ENCODE measurements around the gene CHP1.
"Not testable (repeated sequence)": the region's sequence is repeated elsewhere in the genome, so short reads cannot be mapped to it uniquely, and the experiment has no call there.

Gene CHP1

DNA sequence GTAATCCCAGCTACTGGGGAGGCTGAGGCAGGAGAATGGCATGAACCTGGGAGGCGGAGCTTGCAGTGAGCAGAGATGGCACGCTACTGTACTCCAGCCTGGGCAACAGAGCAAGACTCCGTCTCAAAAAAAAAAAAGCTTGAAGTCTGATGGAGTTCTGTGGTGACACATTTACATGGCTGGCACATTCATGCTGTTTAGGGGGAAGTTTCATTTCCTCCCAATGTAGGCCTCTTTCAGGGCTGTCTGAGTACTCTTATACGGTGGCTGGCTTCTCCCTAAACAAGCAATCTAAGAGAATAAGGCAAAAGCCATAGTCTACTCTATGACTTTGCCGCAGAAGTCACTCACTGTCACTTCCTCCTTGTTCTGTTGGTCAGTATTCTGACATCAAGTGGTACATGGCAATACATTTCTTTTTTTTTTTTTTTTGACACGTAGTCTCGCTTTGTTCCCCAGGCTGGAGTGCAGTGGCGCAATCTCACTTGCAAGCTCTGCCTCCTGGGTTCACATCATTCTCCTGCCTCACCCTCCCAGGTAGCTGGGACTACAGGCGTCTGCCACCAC is 60.1 kb downstream of the CHP1 start:
- H3K4me3 ChIP-seq (ENCODE audit: low read depth, low read length) = no peak overlapping the region
- no peak for DNase-seq (ENCODE audit: low read depth)

DNA sequence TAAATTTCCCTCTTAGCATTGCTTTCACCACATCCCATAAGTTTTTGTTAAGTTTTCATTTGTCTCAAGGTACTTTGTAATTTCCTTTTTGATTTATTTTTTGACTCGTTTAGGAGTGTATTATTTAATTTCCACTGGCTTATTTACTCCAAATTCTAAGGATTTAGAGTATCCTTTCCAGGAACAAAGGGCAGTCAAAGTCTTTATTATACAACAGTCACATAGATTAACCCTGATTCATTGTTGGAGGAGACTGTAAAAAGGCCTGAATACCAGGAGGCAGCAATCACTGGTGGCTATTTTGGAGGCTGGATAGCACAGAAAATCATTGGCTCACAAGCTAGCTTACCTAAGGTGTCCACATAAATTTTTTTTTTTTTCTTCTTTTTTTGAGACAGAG is 61.5 kb downstream of the CHP1 start:
- H3K4me3 ChIP-seq (ENCODE audit: low read depth, low read length) = no peak overlapping the region
- TF ChIP-seq, protein P1, sequence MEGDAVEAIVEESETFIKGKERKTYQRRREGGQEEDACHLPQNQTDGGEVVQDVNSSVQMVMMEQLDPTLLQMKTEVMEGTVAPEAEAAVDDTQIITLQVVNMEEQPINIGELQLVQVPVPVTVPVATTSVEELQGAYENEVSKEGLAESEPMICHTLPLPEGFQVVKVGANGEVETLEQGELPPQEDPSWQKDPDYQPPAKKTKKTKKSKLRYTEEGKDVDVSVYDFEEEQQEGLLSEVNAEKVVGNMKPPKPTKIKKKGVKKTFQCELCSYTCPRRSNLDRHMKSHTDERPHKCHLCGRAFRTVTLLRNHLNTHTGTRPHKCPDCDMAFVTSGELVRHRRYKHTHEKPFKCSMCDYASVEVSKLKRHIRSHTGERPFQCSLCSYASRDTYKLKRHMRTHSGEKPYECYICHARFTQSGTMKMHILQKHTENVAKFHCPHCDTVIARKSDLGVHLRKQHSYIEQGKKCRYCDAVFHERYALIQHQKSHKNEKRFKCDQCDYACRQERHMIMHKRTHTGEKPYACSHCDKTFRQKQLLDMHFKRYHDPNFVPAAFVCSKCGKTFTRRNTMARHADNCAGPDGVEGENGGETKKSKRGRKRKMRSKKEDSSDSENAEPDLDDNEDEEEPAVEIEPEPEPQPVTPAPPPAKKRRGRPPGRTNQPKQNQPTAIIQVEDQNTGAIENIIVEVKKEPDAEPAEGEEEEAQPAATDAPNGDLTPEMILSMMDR (conservative IDR thresholded peaks at IDR 0.05; ENCODE audit: low read depth, low read length) = no peak
- no peak for DNase-seq (ENCODE audit: low read depth)

More for the DNA sequence above, 60.1 kb downstream of the CHP1 start:
- TF ChIP-seq, protein P1 (conservative IDR thresholded peaks at IDR 0.05; ENCODE audit: low read depth, low read length) = no peak

DNA sequence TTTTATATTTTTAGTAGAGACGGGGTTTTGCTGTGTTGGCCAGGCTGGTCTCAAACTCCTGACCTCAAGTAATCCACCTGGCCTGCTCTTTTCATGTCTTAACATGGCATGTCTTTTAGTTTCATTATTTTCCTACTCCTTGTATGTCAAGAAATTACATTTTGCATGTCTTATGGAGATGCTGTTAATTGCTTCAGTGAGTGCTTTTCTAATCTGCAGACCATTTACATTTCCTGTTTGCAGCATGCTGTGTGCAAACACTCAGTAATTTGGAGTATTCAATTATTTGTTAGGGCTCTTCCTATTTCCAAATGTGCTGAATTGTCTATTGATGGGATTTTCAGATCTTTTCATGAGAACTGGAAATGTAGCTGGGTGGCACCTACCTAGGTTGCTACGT is 70.1 kb downstream of the CHP1 start:
- not testable (repeated sequence) for H3K4me3 ChIP-seq (ENCODE audit: low read depth, low read length); DNase-seq (ENCODE audit: low read depth)

DNA sequence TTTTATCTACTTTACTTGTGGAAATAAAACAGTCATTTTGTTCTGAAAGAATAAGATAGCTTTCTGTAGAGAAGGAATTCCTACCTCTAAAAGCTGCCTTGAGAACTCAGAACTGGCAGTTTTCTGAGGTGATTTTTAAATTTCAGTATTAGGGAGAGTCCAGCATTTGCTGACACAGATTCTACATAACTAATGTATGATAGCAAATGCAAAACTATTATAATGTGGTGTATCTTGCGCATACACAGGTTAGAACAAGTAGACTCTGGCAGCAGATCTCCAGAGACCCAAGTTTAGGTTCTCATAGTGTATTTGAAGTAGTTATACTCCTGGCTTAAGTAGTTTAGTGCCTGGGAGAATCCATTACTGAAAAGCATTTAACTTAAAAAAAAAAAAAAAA is 70.5 kb downstream of the CHP1 start:
- TF ChIP-seq, protein P1 (conservative IDR thresholded peaks at IDR 0.05; ENCODE audit: low read depth, low read length) = no peak
- H3K4me3 ChIP-seq (ENCODE audit: low read depth, low read length) = no peak overlapping the region
- DNase-seq (ENCODE audit: low read depth) = no peak

DNA sequence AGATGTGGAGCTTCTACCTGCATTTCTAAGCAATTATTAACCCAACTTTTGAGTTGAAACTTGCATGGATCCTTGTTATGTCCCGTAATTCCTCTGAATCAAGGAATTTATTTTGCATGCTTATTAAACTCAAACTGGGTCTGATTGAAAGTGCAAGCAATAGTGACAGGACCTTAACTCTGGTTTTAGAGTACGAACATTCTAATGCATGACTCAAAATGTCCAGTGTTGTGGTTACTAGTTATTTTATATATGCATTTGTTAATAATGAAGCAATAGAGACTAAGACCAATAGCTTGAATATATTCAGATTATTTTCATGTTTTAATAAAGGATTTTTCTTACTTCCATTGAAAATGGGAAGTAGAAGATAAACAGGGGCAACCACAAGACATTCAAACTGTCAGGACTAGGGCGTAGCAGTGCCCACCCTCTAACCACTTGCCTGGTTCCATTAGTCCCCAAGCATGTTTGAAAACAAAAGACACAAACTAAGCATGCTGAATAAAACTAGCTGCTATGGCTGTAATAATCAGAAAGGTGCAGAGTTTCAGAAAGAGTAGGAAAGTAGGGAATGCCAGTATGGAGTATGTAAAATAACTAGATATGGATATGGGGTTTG is 73.2 kb downstream of the CHP1 start:
- TF ChIP-seq, protein P1 (conservative IDR thresholded peaks at IDR 0.05; ENCODE audit: low read depth, low read length) = no peak
- DNase-seq (ENCODE audit: low read depth) = no peak
- no peak overlapping the region for H3K4me3 ChIP-seq (ENCODE audit: low read depth, low read length)

DNA sequence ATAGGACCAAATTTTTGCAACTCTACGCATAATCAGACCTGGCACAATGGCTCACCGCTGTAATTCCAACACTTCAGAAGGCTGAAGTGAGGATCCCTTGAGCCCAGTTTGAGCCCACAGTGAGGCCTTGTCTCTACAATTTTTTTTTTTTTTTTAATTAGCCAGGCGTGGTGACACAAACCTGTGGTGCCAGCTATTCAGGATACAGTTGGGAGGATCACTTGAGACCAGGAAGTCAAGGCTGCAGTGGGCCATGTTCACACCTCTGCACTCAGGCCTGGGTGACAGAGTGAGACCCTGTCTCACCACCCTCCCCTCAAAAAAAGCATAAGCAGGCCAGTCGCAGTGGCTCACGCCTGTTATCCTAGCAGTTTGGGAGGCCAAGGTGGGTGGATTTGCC is 76.6 kb downstream of the CHP1 start:
- TF ChIP-seq, protein P1 (conservative IDR thresholded peaks at IDR 0.05; ENCODE audit: low read depth, low read length) = no peak
- no peak for DNase-seq (ENCODE audit: low read depth)
- H3K4me3 ChIP-seq (ENCODE audit: low read depth, low read length) = no peak overlapping the region

DNA sequence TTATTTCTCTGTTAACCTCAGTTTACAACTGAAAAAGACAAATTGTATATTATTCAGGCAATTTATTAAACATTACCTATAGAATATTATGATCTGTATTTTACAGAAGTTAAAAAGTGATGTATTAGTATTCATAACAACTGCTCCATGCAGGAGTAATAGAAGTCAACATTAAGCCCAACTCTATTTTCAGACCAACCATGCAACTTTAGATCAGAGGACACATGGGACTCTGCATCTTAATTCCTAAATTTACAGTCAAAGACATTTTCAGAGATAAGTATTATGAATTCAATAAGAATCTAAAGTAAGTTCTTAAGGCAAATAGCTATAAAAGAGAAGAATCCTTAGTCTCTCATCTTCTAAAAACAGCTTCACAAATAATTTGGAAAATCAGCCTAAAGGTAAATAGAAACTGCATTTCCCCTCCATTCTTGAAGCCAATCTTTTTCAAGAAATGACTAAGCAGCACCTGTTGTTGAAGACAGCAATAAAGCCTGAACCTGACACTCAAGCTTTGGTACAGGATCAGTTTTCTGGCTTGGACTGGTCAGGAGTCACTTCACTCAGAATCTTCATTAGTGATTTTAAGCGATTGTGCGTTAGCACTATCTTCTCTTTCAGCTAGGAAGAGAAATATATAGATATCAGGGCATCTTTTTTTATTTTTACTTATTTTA is 78.3 kb downstream of the CHP1 start:
- no peak overlapping the region for H3K4me3 ChIP-seq (ENCODE audit: low read depth, low read length)
- TF ChIP-seq, protein P1 (conservative IDR thresholded peaks at IDR 0.05; ENCODE audit: low read depth, low read length) = no peak
- DNase-seq (ENCODE audit: low read depth) = no peak

DNA sequence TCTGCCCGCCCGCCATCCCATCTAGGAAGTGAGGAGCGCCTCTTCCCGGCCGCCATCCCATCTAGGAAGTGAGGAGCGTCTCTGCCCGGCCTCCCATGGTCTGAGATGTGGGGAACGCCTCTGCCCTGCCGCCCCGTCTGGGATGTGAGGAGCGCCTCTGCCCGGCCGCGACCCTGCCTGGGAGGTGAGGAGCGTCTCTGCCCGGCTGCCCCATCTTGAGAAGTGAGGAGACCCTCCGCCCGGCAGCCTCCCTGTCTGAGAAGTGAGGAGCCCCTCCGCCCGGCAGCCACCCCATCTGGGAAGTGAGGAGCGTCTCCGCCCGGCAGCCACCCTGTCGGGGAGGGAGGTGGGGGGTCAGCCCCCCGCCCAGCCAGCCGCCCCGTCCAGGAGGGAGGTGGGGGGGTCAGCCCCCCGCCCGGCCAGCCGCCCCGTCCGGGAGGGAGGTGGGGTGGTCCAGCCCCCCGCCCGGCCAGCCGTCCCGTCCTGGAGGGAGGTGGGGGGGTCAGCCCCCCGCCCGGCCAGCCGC is 89.8 kb downstream of the CHP1 start:
- not testable (repeated sequence) for DNase-seq (ENCODE audit: low read depth); H3K4me3 ChIP-seq (ENCODE audit: low read depth, low read length)
